ENCODE results near the gene JAK2.

GRCh38 chr9:5122116-5122515 is 137.0 kb downstream of the JAK2 start:
- no peak for TF ChIP-seq CTCF (conservative IDR thresholded peaks at IDR 0.05)
- no peak for TF ChIP-seq EZH2 (IDR thresholded peaks at IDR 0.05; ENCODE audit: low read depth)

Data from PC-9 (cell line).